Hepatocyte (in vitro differentiated cells): Measurements from ENCODE around the gene ARHGEF26. TPM values are rescaled to one million over a fixed set of nuclear protein-coding genes. Genes with fewer than 3 reads are reported as not detected.

ENCODE experiments used
- DNase-seq: peaks from one replicate; pipeline ENCODE4 v3.0.0-alpha.2; 2016; ENCODE audit warnings: low spot score
- H2AFZ ChIP-seq: fragments of 200-600 bp; sonication (generic); 2 replicates; pipeline ENCODE4 v1.6.0; 2016; ENCODE audit warnings: antibody characterized with exemption, mild to moderate bottlenecking
- H3K27ac ChIP-seq: fragments of 200-600 bp; sonication (generic); 2 replicates; pipeline ENCODE4 v1.5.1; 2016; ENCODE audit warnings: mild to moderate bottlenecking
- H3K27me3 ChIP-seq: fragments of 200-600 bp; sonication (generic); 2 replicates; pipeline ENCODE4 v1.6.1; 2016
- H3K36me3 ChIP-seq: fragments of 200-600 bp; sonication (generic); replicated peaks from 2 replicates; pipeline ENCODE4 v1.5.1; 2016; ENCODE audit warnings: low read depth; ENCODE audit not compliant: insufficient read depth
- H3K4me1 ChIP-seq: fragments of 200-600 bp; sonication (generic); 2 replicates; pipeline ENCODE4 v1.5.1; 2016; ENCODE audit warnings: mild to moderate bottlenecking, moderate library complexity; ENCODE audit not compliant: insufficient read depth
- H3K4me2 ChIP-seq: fragments of 200-600 bp; sonication (generic); 2 replicates; pipeline ENCODE4 v1.6.0; 2016
- H3K4me3 ChIP-seq: fragments of 200-600 bp; sonication (generic); 2 replicates; pipeline ENCODE4 v1.5.1; 2016; ENCODE audit warnings: mild to moderate bottlenecking
- H3K79me2 ChIP-seq: fragments of 200-600 bp; sonication (generic); 2 replicates; pipeline ENCODE4 v1.6.0; 2017; ENCODE audit warnings: mild to moderate bottlenecking
- H3K9me2 ChIP-seq: fragments of 200-600 bp; sonication (generic); replicated peaks from 2 replicates; pipeline ENCODE4 v1.6.0; 2017; ENCODE audit warnings: mild to moderate bottlenecking; ENCODE audit not compliant: insufficient read depth
- H3K9me3 ChIP-seq: fragments of 200-600 bp; sonication (generic); 2 replicates; pipeline ENCODE4 v1.5.1; 2016; ENCODE audit warnings: low read depth, mild to moderate bottlenecking
- H4K20me1 ChIP-seq: fragments of 200-600 bp; sonication (generic); 2 replicates; pipeline ENCODE4 v1.6.0; 2016; ENCODE audit warnings: mild to moderate bottlenecking; ENCODE audit not compliant: insufficient read depth, poor library complexity, severe bottlenecking
- EZH2 ChIP-seq: fragments of 200-600 bp; sonication (generic); IDR thresholded peaks from 2 replicates; pipeline ENCODE4 v1.6.1; 2016; ENCODE audit warnings: antibody characterized with exemption, mild to moderate bottlenecking, borderline replicate concordance
- EZH2phosphoT487 ChIP-seq: fragments of 200-600 bp; sonication (generic); IDR thresholded peaks from one replicate; pipeline ENCODE4 v1.6.1; 2018; ENCODE audit warnings: antibody characterized with exemption, mild to moderate bottlenecking, low read depth, moderate library complexity; ENCODE audit not compliant: unreplicated experiment, severe bottlenecking
- WGBS: methylation state at CpG from one replicate; pipeline ENCODE4 v1.1.6; 2016; ENCODE audit warnings: low lambda C conversion rate; ENCODE audit errors: missing lambda C conversion rate; 5-methylcytosine and 5-hydroxymethylcytosine counted together
- polyA plus RNA-seq: library from polyadenylated mRNA; unstranded; fragments of >200 nt; fragmentation: Nextera tagmentation; extraction: Ambion mirVana; gene quantifications from 2 replicates; pipeline ENCODE4 v1.2.1, GENCODE V29; 2016
- total RNA-seq: library from RNA; depleted of rRNA; stranded (reverse); fragments of >200 nt; gene quantifications from 2 replicates; pipeline ENCODE4 v1.2.3, GENCODE V29; 2014
- TF ChIP-seq, protein P1 (sequence below): fragments of 200-600 bp; sonication (generic); IDR thresholded peaks from 2 replicates; pipeline ENCODE4 v1.5.1; 2016; ENCODE audit warnings: antibody characterized with exemption, mild to moderate bottlenecking; ENCODE audit not compliant: poor library complexity

Gene ARHGEF26
- total and polyA plus RNA-seq, 2 experiments from 2014 or later = 13.6 to 20.9 TPM

- no peak for TF ChIP-seq EZH2phosphoT487
- Histone ChIP-seq H3K4me3 (no peak overlapping the region), H3K27ac (no peak overlapping the region), H2AFZ (no peak overlapping the region), H4K20me1 (no peaks in the 10 kb centered on the region), H3K9me2 (no peaks in the 10 kb centered on the region), H3K36me3 (no peaks in the 10 kb centered on the region), H3K79me2 (no peaks in the 10 kb centered on the region), H3K4me1 (no peaks in the 10 kb centered on the region), H3K27me3 (no peaks in the 10 kb centered on the region), H3K4me2 (no peak overlapping the region), H3K9me3 (no peaks in the 10 kb centered on the region)
- no peak for DNase-seq
These were observed 61.8 kb downstream of the ARHGEF26 start for GRCh38 chr3:154182975-154183374.

- no peaks in the 10 kb centered on the region for H3K9me2 ChIP-seq
- H3K79me2 ChIP-seq = no peaks in the 10 kb centered on the region
- no peak overlapping the region for H3K4me3 ChIP-seq
- no peaks in the 10 kb centered on the region for H3K9me3 ChIP-seq
- DNase-seq = no peak
- H3K27me3 ChIP-seq = no peaks in the 10 kb centered on the region
- no peaks in the 10 kb centered on the region for H3K4me1 ChIP-seq
- TF ChIP-seq EZH2 = no peak
- TF ChIP-seq, protein P1, sequence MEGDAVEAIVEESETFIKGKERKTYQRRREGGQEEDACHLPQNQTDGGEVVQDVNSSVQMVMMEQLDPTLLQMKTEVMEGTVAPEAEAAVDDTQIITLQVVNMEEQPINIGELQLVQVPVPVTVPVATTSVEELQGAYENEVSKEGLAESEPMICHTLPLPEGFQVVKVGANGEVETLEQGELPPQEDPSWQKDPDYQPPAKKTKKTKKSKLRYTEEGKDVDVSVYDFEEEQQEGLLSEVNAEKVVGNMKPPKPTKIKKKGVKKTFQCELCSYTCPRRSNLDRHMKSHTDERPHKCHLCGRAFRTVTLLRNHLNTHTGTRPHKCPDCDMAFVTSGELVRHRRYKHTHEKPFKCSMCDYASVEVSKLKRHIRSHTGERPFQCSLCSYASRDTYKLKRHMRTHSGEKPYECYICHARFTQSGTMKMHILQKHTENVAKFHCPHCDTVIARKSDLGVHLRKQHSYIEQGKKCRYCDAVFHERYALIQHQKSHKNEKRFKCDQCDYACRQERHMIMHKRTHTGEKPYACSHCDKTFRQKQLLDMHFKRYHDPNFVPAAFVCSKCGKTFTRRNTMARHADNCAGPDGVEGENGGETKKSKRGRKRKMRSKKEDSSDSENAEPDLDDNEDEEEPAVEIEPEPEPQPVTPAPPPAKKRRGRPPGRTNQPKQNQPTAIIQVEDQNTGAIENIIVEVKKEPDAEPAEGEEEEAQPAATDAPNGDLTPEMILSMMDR = no peak
- H3K27ac ChIP-seq = no peak overlapping the region
- no peak overlapping the region for H3K4me2 ChIP-seq
- no peaks in the 10 kb centered on the region for H4K20me1 ChIP-seq
- H3K36me3 ChIP-seq = no peaks in the 10 kb centered on the region
- no peak overlapping the region for H2AFZ ChIP-seq
- 89% methylated on average over 4 of the region's 4 CpGs for WGBS
These were observed 63.4 kb downstream of the ARHGEF26 start for GRCh38 chr3:154184582-154184981.

DNA sequence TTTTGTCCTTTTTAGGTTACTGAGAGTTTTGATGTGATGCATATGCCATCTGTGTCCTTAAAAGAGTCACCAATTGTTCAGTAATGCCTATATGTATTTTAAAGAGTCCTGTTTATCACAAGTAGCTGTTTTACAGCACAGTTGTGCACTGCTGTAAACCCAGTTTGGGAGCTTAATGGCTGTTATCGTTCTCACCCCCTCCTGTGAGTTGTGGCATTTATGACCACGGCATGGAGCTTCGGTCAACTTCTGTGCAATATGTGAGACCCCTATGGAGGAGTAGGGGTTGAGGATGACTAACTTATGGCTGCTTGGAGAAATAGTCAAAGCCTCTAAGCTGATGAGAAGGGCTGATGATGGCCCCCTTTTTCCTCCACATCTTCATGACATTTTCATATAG, 67.2 kb downstream of the ARHGEF26 start:
- H3K9me3 ChIP-seq = no peaks in the 10 kb centered on the region
- TF ChIP-seq, protein P1 = no peak
- TF ChIP-seq EZH2phosphoT487 (no peak), EZH2 (no peak)
- WGBS = 76% methylated on average over 3 of the region's 3 CpGs
- H3K9me2 ChIP-seq = no peaks in the 10 kb centered on the region
- no peaks in the 10 kb centered on the region for H3K27me3 ChIP-seq
- no peaks in the 10 kb centered on the region for H3K79me2 ChIP-seq
- H3K4me1 ChIP-seq = no peaks in the 10 kb centered on the region
- no peaks in the 10 kb centered on the region for H4K20me1 ChIP-seq
- H3K27ac ChIP-seq = no peak overlapping the region
- H3K36me3 ChIP-seq = no peaks in the 10 kb centered on the region
- H2AFZ ChIP-seq = no peak overlapping the region
- no peak overlapping the region for H3K4me2 ChIP-seq
- DNase-seq = no peak
- no peak overlapping the region for H3K4me3 ChIP-seq

DNA sequence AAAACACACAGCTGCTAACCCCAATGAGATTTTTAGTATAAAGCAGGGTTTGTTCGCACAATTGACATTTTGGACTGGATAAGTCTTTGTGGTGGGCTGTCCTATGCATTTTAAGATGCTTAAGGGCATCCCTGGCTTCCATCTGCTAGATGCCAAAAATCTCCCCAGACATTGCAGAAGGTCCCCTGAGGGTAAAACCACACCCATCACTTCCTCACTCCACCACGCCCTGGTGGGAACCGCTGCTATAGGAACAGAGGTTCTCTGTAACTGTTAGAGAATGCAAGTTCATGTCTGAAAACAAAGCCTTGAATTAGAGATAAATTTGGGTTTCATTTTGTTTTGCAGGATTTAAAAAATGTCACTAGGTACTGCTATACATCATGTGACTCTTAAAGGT, 67.7 kb downstream of the ARHGEF26 start:
- WGBS = 84% methylated on average over 3 of the region's 3 CpGs
- Histone ChIP-seq H3K4me1 (no peaks in the 10 kb centered on the region), H3K4me2 (no peak overlapping the region), H3K79me2 (no peaks in the 10 kb centered on the region), H3K9me3 (no peaks in the 10 kb centered on the region), H3K36me3 (no peaks in the 10 kb centered on the region), H3K4me3 (no peak overlapping the region), H3K27ac (no peak overlapping the region), H4K20me1 (no peaks in the 10 kb centered on the region), H3K9me2 (no peaks in the 10 kb centered on the region), H2AFZ (no peak overlapping the region), H3K27me3 (no peaks in the 10 kb centered on the region)
- TF ChIP-seq EZH2 (no peak), EZH2phosphoT487 (no peak)
- TF ChIP-seq, protein P1 = no peak
- no peak for DNase-seq
